Measurements from ENCODE around the gene FKBP9. TPM values are rescaled to one million over a fixed set of nuclear protein-coding genes. Genes with fewer than 3 reads are reported as not detected.

Gene FKBP9
- total RNA-seq, 2 experiments from 2014 or later: 0.33 to 1.3 TPM

Other genes starting within 250 kb of the FKBP9 start
- 10 to 100 TPM; 46.2 to 46.6 TPM for gene KBTBD2, start 65.7 kb upstream of the FKBP9 start, total RNA-seq
- 10 to 100 TPM; 55.2 to 64.5 TPM for gene NT5C3A, start 105.3 kb downstream of the FKBP9 start, total RNA-seq
- 10 to 100 TPM; 10.8 to 13.2 TPM for gene RP9, start 152.0 kb downstream of the FKBP9 start, total RNA-seq
- 10 to 100 TPM in 1 of 2 experiments, 1 to 10 TPM in 1; 8.9 to 10.1 TPM for gene BBS9, start 172.1 kb downstream of the FKBP9 start, total RNA-seq

Data from activated CD4-positive, alpha-beta T cell treated with anti-CD3 and anti-CD28 coated beads, Interleukin-2, amount 10 ng/mL, durations not matched to agents 7 days and 5 days (primary cell).